ENCODE results near the gene NFASC. TPM values are rescaled to one million over a fixed set of nuclear protein-coding genes. Genes with fewer than 3 reads are reported as not detected.

NFASC gene
- total RNA-seq, 2 donors from 2014 or later = 4.4 to 7.6 TPM

DNA sequence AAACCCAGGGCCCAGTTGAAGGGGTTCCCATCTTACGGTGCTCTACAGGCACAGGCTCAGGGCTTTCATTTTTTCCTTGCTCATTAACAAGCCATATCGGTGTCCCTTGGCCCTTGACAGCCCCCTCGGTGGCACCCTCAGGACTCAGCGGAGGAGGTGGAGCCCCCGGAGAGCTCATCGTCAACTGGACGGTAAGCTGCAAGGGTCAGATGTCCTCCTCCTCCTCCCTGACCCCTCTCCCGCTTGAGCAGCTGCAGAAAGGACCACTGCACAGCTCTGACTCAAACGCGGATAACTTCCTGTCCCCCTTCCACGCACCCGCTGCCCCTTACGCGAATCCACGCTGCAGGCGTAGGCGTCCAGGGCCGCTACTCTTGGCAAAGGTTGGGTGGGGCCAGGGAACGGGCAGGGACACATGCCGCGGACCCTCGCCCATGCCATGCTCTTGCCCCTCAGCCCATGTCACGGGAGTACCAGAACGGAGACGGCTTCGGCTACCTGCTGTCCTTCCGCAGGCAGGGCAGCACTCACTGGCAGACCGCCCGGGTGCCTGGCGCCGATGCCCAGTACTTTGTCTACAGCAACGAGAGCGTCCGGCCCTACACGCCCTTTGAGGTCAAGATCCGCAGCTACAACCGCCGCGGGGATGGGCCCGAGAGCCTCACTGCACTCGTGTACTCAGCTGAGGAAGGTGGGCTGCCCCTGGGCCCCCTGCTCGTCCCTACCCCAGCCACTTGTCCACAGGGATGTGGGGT, 198.9 kb downstream of the NFASC start:
- no peak for DNase-seq
- TF ChIP-seq POLR2A (IDR thresholded peaks at IDR 0.05) = no peak
- TF ChIP-seq, protein P1, sequence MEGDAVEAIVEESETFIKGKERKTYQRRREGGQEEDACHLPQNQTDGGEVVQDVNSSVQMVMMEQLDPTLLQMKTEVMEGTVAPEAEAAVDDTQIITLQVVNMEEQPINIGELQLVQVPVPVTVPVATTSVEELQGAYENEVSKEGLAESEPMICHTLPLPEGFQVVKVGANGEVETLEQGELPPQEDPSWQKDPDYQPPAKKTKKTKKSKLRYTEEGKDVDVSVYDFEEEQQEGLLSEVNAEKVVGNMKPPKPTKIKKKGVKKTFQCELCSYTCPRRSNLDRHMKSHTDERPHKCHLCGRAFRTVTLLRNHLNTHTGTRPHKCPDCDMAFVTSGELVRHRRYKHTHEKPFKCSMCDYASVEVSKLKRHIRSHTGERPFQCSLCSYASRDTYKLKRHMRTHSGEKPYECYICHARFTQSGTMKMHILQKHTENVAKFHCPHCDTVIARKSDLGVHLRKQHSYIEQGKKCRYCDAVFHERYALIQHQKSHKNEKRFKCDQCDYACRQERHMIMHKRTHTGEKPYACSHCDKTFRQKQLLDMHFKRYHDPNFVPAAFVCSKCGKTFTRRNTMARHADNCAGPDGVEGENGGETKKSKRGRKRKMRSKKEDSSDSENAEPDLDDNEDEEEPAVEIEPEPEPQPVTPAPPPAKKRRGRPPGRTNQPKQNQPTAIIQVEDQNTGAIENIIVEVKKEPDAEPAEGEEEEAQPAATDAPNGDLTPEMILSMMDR (IDR thresholded peaks at IDR 0.05) = no peak
- Histone ChIP-seq H3K9me3 (no peaks in the 10 kb centered on the region), H3K27me3 (no peaks in the 10 kb centered on the region), H3K36me3 (replicated peaks in 1 of 2; ENCODE audit: insufficient read depth in 1 of 2, low read depth in 2 of 2) (no peaks in the 10 kb centered on the region), H3K4me3 (no peak overlapping the region), H3K27ac (no peak overlapping the region), H3K4me1 (peaks cover 5% of the 10 kb centered on the region)
- 86 to 88% methylated on average over 40 of the region's 42 CpGs for WGBS, 2 donors
- ATAC-seq = no peak
- intact Hi-C loops (cut with DNase I) = no loop called here

DNA sequence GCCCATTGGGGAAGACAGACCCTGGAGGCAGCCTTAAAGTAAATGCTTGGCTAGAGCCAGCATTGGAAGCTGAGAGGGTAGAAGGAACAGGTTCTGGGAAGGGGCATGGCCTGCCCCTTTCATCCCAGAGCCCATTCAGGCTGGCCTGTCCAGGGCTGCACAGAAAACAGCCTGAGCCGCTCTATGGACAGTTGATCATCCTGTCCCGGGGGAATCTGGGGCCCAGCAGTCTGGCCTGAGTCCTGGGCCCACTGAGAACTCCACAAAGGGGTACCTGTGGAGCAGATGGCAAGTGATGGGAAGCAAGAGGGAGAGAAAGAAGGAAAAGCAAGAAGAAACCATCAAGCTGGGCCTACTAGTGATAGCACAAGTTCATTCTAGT, 200.4 kb downstream of the NFASC start:
- Histone ChIP-seq H3K9me3 (no peaks in the 10 kb centered on the region), H3K4me3 (no peak overlapping the region)
- no peak for ATAC-seq

DNA sequence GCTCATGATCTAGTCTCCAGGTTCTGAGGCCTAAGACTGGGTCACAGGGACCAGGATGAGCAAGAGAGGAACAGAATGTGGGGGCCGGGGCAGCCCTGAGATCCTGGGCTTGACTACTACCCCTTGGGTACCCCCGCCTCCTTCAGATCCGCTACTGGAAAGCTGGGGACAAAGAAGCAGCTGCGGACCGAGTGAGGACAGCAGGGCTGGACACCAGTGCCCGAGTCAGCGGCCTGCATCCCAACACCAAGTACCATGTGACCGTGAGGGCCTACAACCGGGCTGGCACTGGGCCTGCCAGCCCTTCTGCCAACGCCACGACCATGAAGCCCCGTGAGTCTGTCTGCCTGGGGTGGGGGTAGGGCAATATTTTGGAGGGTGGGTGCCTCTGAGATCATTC, 201.1 kb downstream of the NFASC start:
- peaks cover 5% of the 10 kb centered on the region for H3K4me1 ChIP-seq
- intact Hi-C loops (cut with DNase I) = no loop called here
- H3K4me3 ChIP-seq = no peak overlapping the region
- TF ChIP-seq POLR2A (IDR thresholded peaks at IDR 0.05) = no peak
- TF ChIP-seq, protein P1 (IDR thresholded peaks at IDR 0.05) = no peak
- no peaks in the 10 kb centered on the region for H3K36me3 ChIP-seq (replicated peaks in 1 of 2; ENCODE audit: insufficient read depth in 1 of 2, low read depth in 2 of 2)
- DNase-seq (no peak), ATAC-seq (no peak)
- no peaks in the 10 kb centered on the region for H3K27me3 ChIP-seq
- no peak overlapping the region for H3K27ac ChIP-seq
- WGBS, 2 donors = 75 to 77% methylated on average over 5 to 12 of the region's 12 CpGs
- H3K9me3 ChIP-seq = no peaks in the 10 kb centered on the region

More for the DNA sequence above, 200.4 kb downstream of the NFASC start:
- Histone ChIP-seq H3K27me3 (no peaks in the 10 kb centered on the region), H3K4me1 (peaks cover 5% of the 10 kb centered on the region), H3K27ac (no peak overlapping the region), H3K36me3 (replicated peaks in 1 of 2; ENCODE audit: insufficient read depth in 1 of 2, low read depth in 2 of 2) (no peaks in the 10 kb centered on the region)
- intact Hi-C loops (cut with DNase I) = no loop called here
- no peak for DNase-seq
- WGBS, 2 donors = 83 to 100% methylated on average over 2 of the region's 2 CpGs
- TF ChIP-seq POLR2A (IDR thresholded peaks at IDR 0.05) = no peak
- TF ChIP-seq, protein P1 (IDR thresholded peaks at IDR 0.05) = no peak

DNA sequence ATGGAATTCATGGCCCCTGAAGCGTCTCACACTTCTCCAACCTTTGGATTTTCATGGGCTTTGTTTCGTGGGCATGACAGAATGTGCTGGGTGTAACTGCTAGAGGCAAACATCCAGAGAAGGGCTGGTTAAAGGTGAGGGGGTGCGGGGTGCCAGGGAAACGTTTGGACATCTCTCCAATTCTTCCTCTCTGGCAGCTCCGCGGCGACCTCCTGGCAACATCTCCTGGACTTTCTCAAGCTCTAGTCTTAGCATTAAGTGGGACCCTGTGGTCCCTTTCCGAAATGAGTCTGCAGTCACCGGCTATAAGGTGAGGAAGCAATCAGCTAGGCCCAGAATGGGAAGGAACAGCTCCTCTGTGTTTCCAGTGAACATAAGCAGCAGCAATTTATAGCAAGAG, 201.6 kb downstream of the NFASC start:
- WGBS, 2 donors = 75 to 84% methylated on average over 9 of the region's 9 CpGs
- intact Hi-C loops (cut with DNase I) = no loop called here
- TF ChIP-seq, protein P1 (IDR thresholded peaks at IDR 0.05) = no peak
- TF ChIP-seq POLR2A (IDR thresholded peaks at IDR 0.05) = no peak
- ATAC-seq (no peak), DNase-seq (no peak)
- Histone ChIP-seq H3K4me3 (no peak overlapping the region), H3K36me3 (replicated peaks in 1 of 2; ENCODE audit: insufficient read depth in 1 of 2, low read depth in 2 of 2) (no peaks in the 10 kb centered on the region), H3K4me1 (peaks cover 5% of the 10 kb centered on the region), H3K27ac (no peak overlapping the region), H3K9me3 (no peaks in the 10 kb centered on the region), H3K27me3 (no peaks in the 10 kb centered on the region)

Other genes with a start within 250 kb of the NFASC start
- gene LRRN2, start 185.1 kb upstream of the NFASC start, total RNA-seq = 1 to 10 TPM in 1 of 2 donors, under 1 TPM in 1; 0.33 to 1.6 TPM
- gene CNTN2, start 172.3 kb downstream of the NFASC start, total RNA-seq = not detected
- 1 to 10 TPM; 1.3 to 2.0 TPM for gene TMEM81, start 213.6 kb downstream of the NFASC start, total RNA-seq